ENCODE measurements around the gene FCN2. TPM values are rescaled to one million over a fixed set of nuclear protein-coding genes. Genes with fewer than 3 reads are reported as not detected.

FCN2 gene
- total RNA-seq, 2 donors from 2014 or later, result not detected

DNA sequence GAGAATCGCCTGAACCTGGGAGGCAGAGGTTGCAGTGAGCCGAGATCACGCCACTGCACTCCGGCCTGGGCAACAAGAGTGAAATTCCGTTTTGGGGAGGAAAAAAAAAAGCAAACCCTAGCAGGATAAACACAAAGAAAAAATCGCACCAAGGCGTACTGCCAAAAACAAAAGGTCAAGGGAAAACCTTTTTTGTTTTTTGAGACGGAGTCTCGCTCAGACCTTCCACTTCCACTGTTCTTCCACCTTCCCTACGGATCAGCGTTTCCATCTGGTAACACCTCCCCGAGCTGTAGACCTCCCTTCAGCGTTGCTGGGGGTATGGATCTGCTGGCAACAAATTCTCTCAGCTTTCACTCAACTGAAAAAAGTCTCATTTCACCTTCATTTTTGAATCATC is 20.1 kb upstream of the FCN2 start:
- WGBS, 2 donors, result 66 to 70% methylated on average over 13 of the region's 13 CpGs

GRCh38 chr9:134861595-134862334 is 18.8 kb upstream of the FCN2 start:
- intact Hi-C loops (cut with DNase I), result no loop called here
- no peak overlapping the region for H3K4me3 ChIP-seq
- H3K4me1 ChIP-seq, result no peaks in the 10 kb centered on the region
- H3K27me3 ChIP-seq, result no peaks in the 10 kb centered on the region
- DNase-seq (no peak), ATAC-seq (no peak)
- H3K27ac ChIP-seq, result no peak overlapping the region
- no peak for TF ChIP-seq POLR2A (IDR thresholded peaks at IDR 0.05)
- TF ChIP-seq, protein P1, sequence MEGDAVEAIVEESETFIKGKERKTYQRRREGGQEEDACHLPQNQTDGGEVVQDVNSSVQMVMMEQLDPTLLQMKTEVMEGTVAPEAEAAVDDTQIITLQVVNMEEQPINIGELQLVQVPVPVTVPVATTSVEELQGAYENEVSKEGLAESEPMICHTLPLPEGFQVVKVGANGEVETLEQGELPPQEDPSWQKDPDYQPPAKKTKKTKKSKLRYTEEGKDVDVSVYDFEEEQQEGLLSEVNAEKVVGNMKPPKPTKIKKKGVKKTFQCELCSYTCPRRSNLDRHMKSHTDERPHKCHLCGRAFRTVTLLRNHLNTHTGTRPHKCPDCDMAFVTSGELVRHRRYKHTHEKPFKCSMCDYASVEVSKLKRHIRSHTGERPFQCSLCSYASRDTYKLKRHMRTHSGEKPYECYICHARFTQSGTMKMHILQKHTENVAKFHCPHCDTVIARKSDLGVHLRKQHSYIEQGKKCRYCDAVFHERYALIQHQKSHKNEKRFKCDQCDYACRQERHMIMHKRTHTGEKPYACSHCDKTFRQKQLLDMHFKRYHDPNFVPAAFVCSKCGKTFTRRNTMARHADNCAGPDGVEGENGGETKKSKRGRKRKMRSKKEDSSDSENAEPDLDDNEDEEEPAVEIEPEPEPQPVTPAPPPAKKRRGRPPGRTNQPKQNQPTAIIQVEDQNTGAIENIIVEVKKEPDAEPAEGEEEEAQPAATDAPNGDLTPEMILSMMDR (IDR thresholded peaks at IDR 0.05), result no peak
- WGBS, 2 donors, result 73 to 86% methylated on average over 17 of the region's 17 CpGs
- H3K9me3 ChIP-seq, result no peaks in the 10 kb centered on the region
- H3K36me3 ChIP-seq (replicated peaks in 1 of 2; ENCODE audit: insufficient read depth in 1 of 2, low read depth in 2 of 2), result no peaks in the 10 kb centered on the region

More for the DNA sequence above, 20.1 kb upstream of the FCN2 start:
- no peak for TF ChIP-seq POLR2A (IDR thresholded peaks at IDR 0.05)
- TF ChIP-seq, protein P1 (IDR thresholded peaks at IDR 0.05), result no peak
- ATAC-seq (no peak), DNase-seq (no peak)
- H3K4me3 ChIP-seq, result no peak overlapping the region
- H3K4me1 ChIP-seq, result no peaks in the 10 kb centered on the region
- no peak overlapping the region for H3K27ac ChIP-seq
- H3K36me3 ChIP-seq (replicated peaks in 1 of 2; ENCODE audit: insufficient read depth in 1 of 2, low read depth in 2 of 2), result no peaks in the 10 kb centered on the region
- no peaks in the 10 kb centered on the region for H3K9me3 ChIP-seq
- intact Hi-C loops (cut with DNase I), result no loop called here
- no peaks in the 10 kb centered on the region for H3K27me3 ChIP-seq

DNA sequence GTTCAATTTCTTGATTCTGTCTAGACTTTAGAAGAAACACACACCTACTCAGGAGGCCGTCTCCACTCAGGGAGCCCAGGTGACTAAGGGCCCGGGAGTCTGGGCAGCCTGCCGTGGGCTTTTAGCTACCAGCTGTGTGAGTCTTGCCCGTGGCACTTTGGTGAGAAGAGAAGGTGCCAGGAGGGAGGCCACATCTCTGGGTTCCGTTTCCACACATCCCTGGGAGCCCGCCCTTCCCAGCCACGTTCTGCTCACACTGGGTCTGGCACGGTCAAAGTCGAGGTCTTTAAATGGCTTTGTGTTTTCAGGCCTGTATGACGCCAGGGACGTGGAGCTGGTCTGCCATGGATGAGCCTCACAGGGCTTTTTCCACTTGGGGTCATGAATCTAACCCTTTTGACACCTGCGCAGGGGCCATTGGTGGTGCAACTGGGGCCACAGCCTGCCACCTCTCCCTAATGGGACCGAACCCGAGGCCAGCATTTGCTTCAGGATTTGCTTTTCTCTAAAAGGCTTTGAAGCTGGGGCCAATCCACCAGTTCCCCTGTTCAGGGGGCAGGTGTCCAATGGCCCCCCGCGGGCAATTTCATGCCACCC is 17.2 kb upstream of the FCN2 start:
- WGBS, 2 donors, result 65 to 81% methylated on average over 11 to 16 of the region's 16 CpGs
- no peaks in the 10 kb centered on the region for H3K9me3 ChIP-seq
- H3K27ac ChIP-seq, result no peak overlapping the region
- no peaks in the 10 kb centered on the region for H3K36me3 ChIP-seq (replicated peaks in 1 of 2; ENCODE audit: insufficient read depth in 1 of 2, low read depth in 2 of 2)
- ATAC-seq (no peak), DNase-seq (no peak)
- no peaks in the 10 kb centered on the region for H3K27me3 ChIP-seq
- TF ChIP-seq, protein P1 (IDR thresholded peaks at IDR 0.05), result no peak
- no peak for TF ChIP-seq POLR2A (IDR thresholded peaks at IDR 0.05)
- H3K4me3 ChIP-seq, result no peak overlapping the region
- H3K4me1 ChIP-seq, result no peaks in the 10 kb centered on the region
- intact Hi-C loops (cut with DNase I), result no loop called here

- intact Hi-C loops (cut with DNase I), result no loop called here
- Histone ChIP-seq H3K27me3 (no peaks in the 10 kb centered on the region), H3K4me3 (no peak overlapping the region), H3K9me3 (no peaks in the 10 kb centered on the region), H3K36me3 (replicated peaks in 1 of 2; ENCODE audit: insufficient read depth in 1 of 2, low read depth in 2 of 2) (no peaks in the 10 kb centered on the region), H3K4me1 (no peaks in the 10 kb centered on the region), H3K27ac (no peak overlapping the region)
- TF ChIP-seq POLR2A (IDR thresholded peaks at IDR 0.05), result no peak
- TF ChIP-seq, protein P1 (IDR thresholded peaks at IDR 0.05), result no peak
- peak in 1 of 4 donors; percentile 6 for DNase-seq
- WGBS, 2 donors, result 67 to 70% methylated on average over 23 to 27 of the region's 28 CpGs
- ATAC-seq, result no peak
These were observed 16.4 kb upstream of the FCN2 start for GRCh38 chr9:134863941-134864820.

All from body of pancreas (tissue), 4 donors.